Loucy (cell line): ENCODE results near the gene ZNF28.
A peak's percentile ranks its signal among the peaks of the same experiment; 100 is the strongest.
"Not testable (repeated sequence)": the region's sequence is repeated elsewhere in the genome, so short reads cannot be mapped to it uniquely, and the experiment has no call there.

Experiments used
- H2AFZ ChIP-seq: fragments of 200-600 bp; sonication (generic); 2 replicates; pipeline ENCODE4 v1.6.0; 2016; ENCODE audit warnings: antibody characterized with exemption, mild to moderate bottlenecking, low read length, moderate library complexity
- H3F3A ChIP-seq: fragments of 200-600 bp; 2 replicates; pipeline ENCODE4 v1.6.0; 2016; ENCODE audit warnings: antibody characterized with exemption, low read depth, mild to moderate bottlenecking
- H3K27me3 ChIP-seq: fragments of 200-600 bp; sonication (generic); 2 replicates; pipeline ENCODE4 v1.6.1; 2014; ENCODE audit warnings: low read length, mild to moderate bottlenecking; ENCODE audit not compliant: insufficient read depth, poor library complexity, severe bottlenecking
- H3K36me3 ChIP-seq: fragments of 200-600 bp; sonication (generic); 2 replicates; pipeline ENCODE4 v1.6.1; 2016; ENCODE audit warnings: low read length; ENCODE audit not compliant: insufficient read depth
- H3K4me1 ChIP-seq: fragments of 200-600 bp; sonication (generic); 2 replicates; pipeline ENCODE4 v1.5.1; 2014; ENCODE audit warnings: low read length, mild to moderate bottlenecking; ENCODE audit not compliant: insufficient read depth, poor library complexity, severe bottlenecking
- H3K4me2 ChIP-seq: fragments of 200-600 bp; sonication (generic); 2 replicates; pipeline ENCODE4 v1.6.0; 2014; ENCODE audit warnings: antibody characterized with exemption, low read length, low read depth, mild to moderate bottlenecking; ENCODE audit not compliant: poor library complexity, severe bottlenecking
- H3K4me3 ChIP-seq: fragments of 200-600 bp; sonication (generic); 2 replicates; pipeline ENCODE4 v1.5.1; 2014; ENCODE audit warnings: low read length, mild to moderate bottlenecking, mixed read lengths; ENCODE audit not compliant: poor library complexity, severe bottlenecking
- H3K79me2 ChIP-seq: fragments of 200-600 bp; sonication (generic); 2 replicates; pipeline ENCODE4 v1.6.1; 2014; ENCODE audit warnings: low read length; ENCODE audit not compliant: insufficient read depth
- H3K9ac ChIP-seq: fragments of 200-600 bp; sonication (generic); 2 replicates; pipeline ENCODE4 v1.6.0; 2014; ENCODE audit warnings: mild to moderate bottlenecking, low read depth, low read length, moderate library complexity; ENCODE audit not compliant: poor library complexity, severe bottlenecking
- H3K9me2 ChIP-seq: fragments of 200-600 bp; sonication (generic); replicated peaks from 2 replicates; pipeline ENCODE4 v1.6.1; 2016; ENCODE audit warnings: low read depth, low read length, mixed read lengths
- H3K9me3 ChIP-seq: fragments of 200-600 bp; sonication (generic); 2 replicates; pipeline ENCODE4 v1.6.1; 2014; ENCODE audit warnings: mild to moderate bottlenecking, antibody characterized with exemption, low read length, low read depth; ENCODE audit not compliant: insufficient read depth
- H4K20me1 ChIP-seq: fragments of 200-600 bp; sonication (generic); 2 replicates; pipeline ENCODE4 v1.6.0; 2014; ENCODE audit warnings: antibody characterized with exemption, low read length, mild to moderate bottlenecking; ENCODE audit not compliant: insufficient read depth, poor library complexity, severe bottlenecking
- EZH2phosphoT487 ChIP-seq: fragments of 200-600 bp; IDR thresholded peaks from 2 replicates; pipeline ENCODE4 v1.6.1; 2018; ENCODE audit warnings: antibody characterized with exemption, mild to moderate bottlenecking, moderate library complexity, borderline replicate concordance
- TF ChIP-seq, protein P1 (sequence below): fragments of 200-600 bp; sonication (generic); conservative IDR thresholded peaks from 2 replicates; pipeline ENCODE4 v1.5.1; 2014; ENCODE audit warnings: mild to moderate bottlenecking, antibody characterized with exemption, low read length

ZNF28 gene

DNA sequence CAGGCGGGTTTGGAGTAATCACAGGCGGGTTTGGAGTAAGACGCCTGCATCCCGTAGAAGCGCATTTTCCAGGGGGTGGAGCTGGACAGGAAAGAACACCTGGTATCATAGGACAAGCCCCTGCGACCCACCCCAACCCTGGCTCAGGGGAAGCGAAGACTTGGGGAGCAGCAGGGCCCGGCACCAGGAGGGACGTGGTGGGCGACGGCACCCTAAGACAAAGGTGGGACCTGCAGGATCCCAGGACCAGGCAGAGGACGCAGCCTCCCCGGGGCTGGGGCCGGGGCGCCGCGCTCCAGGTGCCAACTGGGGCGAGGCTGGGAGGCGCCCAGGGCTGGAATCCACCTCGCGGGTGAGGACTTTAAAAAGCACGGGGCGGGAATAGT is 35.4 kb downstream of the ZNF28 start:
- no peaks in the 10 kb centered on the region for H3K9me2 ChIP-seq
- peak overlapping the region; percentile 99 for H2AFZ ChIP-seq
- H3K4me2 ChIP-seq, result peak overlapping the region; percentile 96
- H3K9ac ChIP-seq, result peak overlapping the region; percentile 77
- no peaks in the 10 kb centered on the region for H3K36me3 ChIP-seq
- H3K4me3 ChIP-seq, result peak overlapping the region; percentile 85
- peaks cover 15% of the 10 kb centered on the region for H3K79me2 ChIP-seq
- peaks cover 5% of the 10 kb centered on the region for H4K20me1 ChIP-seq
- H3F3A ChIP-seq, result no peaks in the 10 kb centered on the region
- H3K27me3 ChIP-seq, result no peaks in the 10 kb centered on the region
- H3K9me3 ChIP-seq, result no peaks in the 10 kb centered on the region
- TF ChIP-seq, protein P1, sequence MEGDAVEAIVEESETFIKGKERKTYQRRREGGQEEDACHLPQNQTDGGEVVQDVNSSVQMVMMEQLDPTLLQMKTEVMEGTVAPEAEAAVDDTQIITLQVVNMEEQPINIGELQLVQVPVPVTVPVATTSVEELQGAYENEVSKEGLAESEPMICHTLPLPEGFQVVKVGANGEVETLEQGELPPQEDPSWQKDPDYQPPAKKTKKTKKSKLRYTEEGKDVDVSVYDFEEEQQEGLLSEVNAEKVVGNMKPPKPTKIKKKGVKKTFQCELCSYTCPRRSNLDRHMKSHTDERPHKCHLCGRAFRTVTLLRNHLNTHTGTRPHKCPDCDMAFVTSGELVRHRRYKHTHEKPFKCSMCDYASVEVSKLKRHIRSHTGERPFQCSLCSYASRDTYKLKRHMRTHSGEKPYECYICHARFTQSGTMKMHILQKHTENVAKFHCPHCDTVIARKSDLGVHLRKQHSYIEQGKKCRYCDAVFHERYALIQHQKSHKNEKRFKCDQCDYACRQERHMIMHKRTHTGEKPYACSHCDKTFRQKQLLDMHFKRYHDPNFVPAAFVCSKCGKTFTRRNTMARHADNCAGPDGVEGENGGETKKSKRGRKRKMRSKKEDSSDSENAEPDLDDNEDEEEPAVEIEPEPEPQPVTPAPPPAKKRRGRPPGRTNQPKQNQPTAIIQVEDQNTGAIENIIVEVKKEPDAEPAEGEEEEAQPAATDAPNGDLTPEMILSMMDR, result no peak
- no peak for TF ChIP-seq EZH2phosphoT487
- peaks cover 15% of the 10 kb centered on the region for H3K4me1 ChIP-seq

DNA sequence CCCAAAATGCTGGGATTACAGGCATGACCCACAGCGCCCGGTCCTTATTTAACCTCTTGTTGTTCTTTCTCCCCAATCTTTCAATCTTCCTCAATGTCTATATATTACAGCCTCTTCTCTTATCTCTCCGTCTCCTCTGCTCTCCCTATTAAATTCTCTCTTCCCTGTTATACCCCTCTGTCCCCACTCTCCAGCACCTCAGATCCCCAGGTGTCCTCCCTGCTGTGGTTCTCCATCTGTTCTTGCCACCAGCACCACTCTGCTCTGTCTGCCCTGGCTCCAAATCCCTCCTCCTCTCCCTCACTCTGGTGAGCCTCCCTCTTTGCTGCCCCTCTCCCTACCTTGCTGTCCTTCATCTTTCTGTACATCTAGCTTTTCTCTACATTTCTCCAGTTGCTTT is 35.9 kb downstream of the ZNF28 start:
- Histone ChIP-seq H3K36me3 (no peaks in the 10 kb centered on the region), H3K27me3 (no peaks in the 10 kb centered on the region), H3K4me1 (peaks cover 15% of the 10 kb centered on the region), H4K20me1 (peaks cover 5% of the 10 kb centered on the region), H3K79me2 (peaks cover 15% of the 10 kb centered on the region), H3F3A (no peaks in the 10 kb centered on the region), H3K9ac (peak overlapping the region; percentile 77), H2AFZ (no peak overlapping the region), H3K4me2 (peak overlapping the region; percentile 96), H3K4me3 (peak overlapping the region; percentile 85), H3K9me3 (no peaks in the 10 kb centered on the region), H3K9me2 (no peaks in the 10 kb centered on the region)
- TF ChIP-seq, protein P1, result no peak
- TF ChIP-seq EZH2phosphoT487, result no peak

DNA sequence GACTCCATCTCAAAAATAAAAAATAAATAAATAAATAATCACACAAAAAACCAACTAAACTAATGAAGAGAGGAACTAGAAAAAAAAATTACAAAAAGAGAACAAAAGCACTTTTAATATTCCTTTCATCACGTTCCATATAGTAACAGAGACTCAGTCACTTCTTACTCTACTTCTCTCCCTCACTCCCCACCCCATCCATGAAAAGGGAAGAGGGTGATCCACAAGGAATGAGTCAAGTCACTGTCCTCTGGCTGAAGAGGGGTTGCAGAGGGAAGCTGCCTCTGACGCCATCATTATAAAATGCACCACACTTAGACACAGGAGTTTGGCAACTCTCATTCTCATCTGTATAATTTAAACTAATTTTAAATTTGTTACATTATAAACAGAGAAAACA is 38.6 kb downstream of the ZNF28 start:
- H3K27me3 ChIP-seq, H3K9ac ChIP-seq, H3K9me2 ChIP-seq, H3K4me3 ChIP-seq, H3K4me2 ChIP-seq, H3K9me3 ChIP-seq, H4K20me1 ChIP-seq, H3F3A ChIP-seq, H3K36me3 ChIP-seq, H2AFZ ChIP-seq: not testable (repeated sequence)
- Histone ChIP-seq H3K79me2 (peaks cover 15% of the 10 kb centered on the region), H3K4me1 (peaks cover 31% of the 10 kb centered on the region)

- Histone ChIP-seq H3F3A (no peaks in the 10 kb centered on the region), H3K27me3 (no peaks in the 10 kb centered on the region), H3K36me3 (no peaks in the 10 kb centered on the region), H2AFZ (no peak overlapping the region), H3K9ac (no peak overlapping the region), H3K79me2 (no peaks in the 10 kb centered on the region; the same call in 1 of the 2 replicates), H3K4me1 (peaks cover 16% of the 10 kb centered on the region), H3K9me2 (no peaks in the 10 kb centered on the region), H3K4me2 (peak overlapping the region; percentile 11), H3K4me3 (no peak overlapping the region), H3K9me3 (no peaks in the 10 kb centered on the region), H4K20me1 (no peaks in the 10 kb centered on the region)
- TF ChIP-seq, protein P1, result no peak
- no peak for TF ChIP-seq EZH2phosphoT487
Observed at GRCh38 chr19:52778811-52779210, 42.6 kb downstream of the ZNF28 start.

- H3K79me2 ChIP-seq, H3K9ac ChIP-seq, H2AFZ ChIP-seq, H3K4me3 ChIP-seq, H3K4me2 ChIP-seq, H3K9me3 ChIP-seq, H3K27me3 ChIP-seq, H3K4me1 ChIP-seq, H3F3A ChIP-seq, H4K20me1 ChIP-seq, H3K9me2 ChIP-seq, H3K36me3 ChIP-seq: not testable (repeated sequence)
Observed at GRCh38 chr19:52756447-52756846, 65.0 kb downstream of the ZNF28 start.
